Stimulated activated CD8-positive, alpha-beta memory T cell treated with anti-CD3 and anti-CD28 coated beads, Interleukin-7, amount 100 ng/mL, for 1 hour (primary cell): ENCODE data around the gene SERPINA10.

ENCODE experiments used
- DNase-seq, 2 donors: peaks; one replicate each; pipeline ENCODE4 v3.0.0-alpha.2; 2020; ENCODE audit warnings: low read depth in 2 of 2

Gene SERPINA10

GRCh38 chr14:94292872-94293577 is at the start of gene SERPINA10:
TSS of gene SERPINA10 (minus strand) at chr14:94293268. CDS start at chr14:94290593, 2,675 bp downstream.
- no peak for DNase-seq

GRCh38 chr14:94342334-94342934 is 49.4 kb upstream of the SERPINA10 start:
- DNase-seq, result no peak

GRCh38 chr14:94341656-94342333 is 48.7 kb upstream of the SERPINA10 start:
- DNase-seq, result no peak

GRCh38 chr14:94340533-94340932 is 47.5 kb upstream of the SERPINA10 start:
- DNase-seq, result no peak

GRCh38 chr14:94338023-94338422 is 45.0 kb upstream of the SERPINA10 start:
- no peak for DNase-seq

- no peak for DNase-seq
Measured at GRCh38 chr14:94337274-94337673, 44.2 kb upstream of the SERPINA10 start.

- DNase-seq, result no peak
Measured at GRCh38 chr14:94334872-94335271, 41.8 kb upstream of the SERPINA10 start.

- no peak for DNase-seq
Measured at GRCh38 chr14:94332587-94332986, 39.5 kb upstream of the SERPINA10 start.

GRCh38 chr14:94332063-94332583 is 39.1 kb upstream of the SERPINA10 start:
- DNase-seq, result no peak

GRCh38 chr14:94331462-94331861 is 38.4 kb upstream of the SERPINA10 start:
- no peak for DNase-seq

- DNase-seq, result no peak
Measured at GRCh38 chr14:94330857-94331256, 37.8 kb upstream of the SERPINA10 start.

- DNase-seq, result no peak
Measured at GRCh38 chr14:94330432-94330831, 37.4 kb upstream of the SERPINA10 start.

- no peak for DNase-seq
Measured at GRCh38 chr14:94329857-94330256, 36.8 kb upstream of the SERPINA10 start.

GRCh38 chr14:94328196-94328595 is 35.1 kb upstream of the SERPINA10 start:
- no peak for DNase-seq

GRCh38 chr14:94322648-94323570 is 29.8 kb upstream of the SERPINA10 start, which contains the start of gene SERPINA6:
TSS of gene SERPINA6 (minus strand) at chr14:94323336. CDS start at chr14:94314648, 8,688 bp downstream.
- DNase-seq, result no peak

GRCh38 chr14:94321421-94322271 is 28.6 kb upstream of the SERPINA10 start:
- DNase-seq, result no peak

GRCh38 chr14:94320243-94320642 is 27.2 kb upstream of the SERPINA10 start:
- no peak for DNase-seq

- DNase-seq, result no peak
Measured at GRCh38 chr14:94317259-94317658, 24.2 kb upstream of the SERPINA10 start.

GRCh38 chr14:94316692-94317091 is 23.6 kb upstream of the SERPINA10 start:
- DNase-seq, result no peak

- no peak for DNase-seq
Measured at GRCh38 chr14:94314890-94315289, 21.8 kb upstream of the SERPINA10 start.
